HS-27A (cell line): Measurements from ENCODE around the gene PRAME.
A peak's percentile ranks its signal among the peaks of the same experiment; 100 is the strongest.
"Not testable (repeated sequence)": the region's sequence is repeated elsewhere in the genome, so short reads cannot be mapped to it uniquely, and the experiment has no call there.

Source experiments
- DNase-seq: peaks from one replicate; pipeline ENCODE4 v3.0.0-alpha.2; 2012; ENCODE audit warnings: low read depth, missing footprints

PRAME gene

GRCh38 chr22:22520667-22521602, 38.1 kb downstream of the PRAME start:
- DNase-seq, result no peak

- no peak for DNase-seq
These were observed 38.9 kb downstream of the PRAME start, which contains the start of gene ZNF280A for GRCh38 chr22:22520020-22520656. Gene ZNF280A, minus strand, starts transcription at chr22:22520270. Its CDS starts 4,640 bp downstream, at chr22:22515630.

GRCh38 chr22:22519591-22519990, 39.5 kb downstream of the PRAME start:
- DNase-seq, result no peak

GRCh38 chr22:22516992-22517391, 42.1 kb downstream of the PRAME start:
- DNase-seq, result no peak

DNA sequence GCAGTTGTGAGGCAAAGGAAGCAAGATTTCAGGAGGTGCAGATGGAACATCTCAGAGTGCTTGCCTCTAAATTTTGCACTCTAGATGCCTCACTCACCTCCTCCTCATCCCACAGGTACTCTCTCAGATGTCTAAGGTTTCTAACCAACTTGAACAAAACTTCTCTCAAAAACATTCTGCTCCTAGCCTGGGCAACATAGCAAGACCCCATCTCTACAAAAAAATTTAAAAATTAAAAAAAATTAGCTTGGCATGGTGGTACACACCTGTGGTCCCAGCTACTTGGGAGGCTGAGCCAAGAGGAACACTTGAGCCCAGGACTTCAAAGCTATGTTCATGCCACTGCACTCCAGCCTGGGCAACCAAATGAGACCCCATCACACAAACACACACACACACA, 43.2 kb downstream of the PRAME start:
- no peak for DNase-seq

DNA sequence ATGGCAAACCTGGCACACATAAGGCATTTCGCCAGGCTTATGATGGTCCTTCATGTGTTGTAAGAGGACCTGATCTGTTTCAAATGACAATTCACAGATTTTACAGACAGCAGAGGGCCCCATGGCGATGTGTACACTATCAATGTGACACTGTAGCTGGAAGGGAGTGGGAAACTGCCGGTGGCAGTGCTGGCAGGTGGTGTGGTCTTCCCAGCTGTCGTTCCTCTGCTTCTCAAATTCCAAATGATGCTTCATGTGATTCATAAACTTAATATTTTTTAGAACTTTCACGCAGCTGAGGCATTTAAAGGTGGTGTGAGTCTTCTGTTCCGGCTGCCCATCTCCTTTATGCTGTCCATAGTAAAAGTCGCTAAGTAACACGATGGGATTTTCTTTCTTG, 44.6 kb downstream of the PRAME start:
- not testable (repeated sequence) for DNase-seq

DNA sequence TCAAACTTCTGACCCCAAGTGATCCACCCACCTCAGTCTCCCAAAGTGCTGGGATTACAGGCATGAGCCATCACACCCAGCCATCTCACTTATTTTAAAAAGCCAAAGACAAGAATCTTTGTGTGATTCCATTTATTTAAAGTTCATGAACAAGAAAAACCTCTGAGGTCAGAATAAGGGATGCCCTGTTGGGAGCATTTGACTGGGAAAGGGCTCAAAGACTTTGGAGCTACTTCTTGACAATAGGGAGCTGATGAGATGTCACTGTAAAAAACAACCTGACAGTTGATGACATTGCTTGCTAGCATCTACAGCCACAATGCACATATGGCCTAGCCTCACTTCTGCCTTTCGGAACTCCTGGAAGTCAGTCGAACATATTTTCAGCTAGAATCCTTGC, 45.4 kb downstream of the PRAME start:
- no peak for DNase-seq

- DNase-seq, result no peak
These were observed 46.1 kb downstream of the PRAME start for GRCh38 chr22:22512951-22513350.

DNA sequence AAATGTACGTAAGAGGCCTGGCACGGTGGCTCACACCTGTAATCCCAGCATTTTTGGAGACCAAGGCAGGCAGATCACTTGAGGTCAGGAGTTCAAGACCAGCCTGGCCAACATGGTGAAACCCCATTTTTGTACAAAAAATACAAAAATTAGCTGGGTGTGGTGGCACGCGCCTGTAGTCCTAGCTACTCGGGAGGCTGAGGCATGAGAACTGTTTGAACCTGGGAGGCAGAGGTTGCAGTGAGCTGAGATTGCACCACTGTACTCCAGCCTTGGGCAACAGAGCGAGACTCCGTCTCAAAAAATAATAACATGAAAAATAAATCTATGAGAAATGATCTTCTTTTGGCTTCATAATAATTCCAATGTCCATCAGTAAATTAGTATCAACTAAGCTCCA, 48.2 kb downstream of the PRAME start:
- not testable (repeated sequence) for DNase-seq

- DNase-seq, result not testable (repeated sequence)
These were observed 49.2 kb downstream of the PRAME start for GRCh38 chr22:22509912-22510311.

GRCh38 chr22:22508274-22509176, 50.5 kb downstream of the PRAME start, which contains the start of gene ZNF280B:
Gene ZNF280B, minus strand, starts transcription at chr22:22508742. Its CDS starts 19,344 bp downstream, at chr22:22489398.
- DNase-seq, result peak; percentile 14

GRCh38 chr22:22507743-22508273, 51.3 kb downstream of the PRAME start:
- no peak for DNase-seq

- DNase-seq, result no peak
These were observed 52.3 kb downstream of the PRAME start for GRCh38 chr22:22506736-22507135.

GRCh38 chr22:22498267-22498666, 60.8 kb downstream of the PRAME start:
- DNase-seq, result no peak
